Trophoblast cell (in vitro differentiated cells and primary cell): ENCODE results near the gene RBMS1.
A peak's percentile ranks its signal among the peaks of the same experiment; 100 is the strongest.

Source experiments
- DNase-seq, 2 donors: peaks; one replicate each; pipeline ENCODE4 v3.0.0-alpha.2; 2016
- H2AFZ ChIP-seq: 2 replicates; pipeline ENCODE4 v1.6.1; 2013; ENCODE audit warnings: low read length, moderate library complexity, mild to moderate bottlenecking; ENCODE audit not compliant: insufficient read depth, poor library complexity
- H2AK5ac ChIP-seq: 2 replicates; pipeline ENCODE4 v1.6.1; 2013; ENCODE audit warnings: mild to moderate bottlenecking, low read length
- H2BK120ac ChIP-seq: 2 replicates; pipeline ENCODE4 v1.6.1; 2013; ENCODE audit warnings: low read length, mild to moderate bottlenecking, moderate library complexity; ENCODE audit not compliant: insufficient read depth, poor library complexity
- H2BK12ac ChIP-seq: 2 replicates; pipeline ENCODE4 v1.6.1; 2013; ENCODE audit warnings: mild to moderate bottlenecking, low read length, moderate library complexity
- H2BK5ac ChIP-seq: 2 replicates; pipeline ENCODE4 v1.6.1; 2013; ENCODE audit warnings: low read length, low read depth, moderate library complexity, mild to moderate bottlenecking; ENCODE audit not compliant: poor library complexity
- H3K14ac ChIP-seq: 2 replicates; pipeline ENCODE4 v1.6.1; 2013; ENCODE audit warnings: mild to moderate bottlenecking, low read length
- H3K18ac ChIP-seq: 2 replicates; pipeline ENCODE4 v1.6.1; 2013; ENCODE audit warnings: mild to moderate bottlenecking, low read length
- H3K23ac ChIP-seq: 2 replicates; pipeline ENCODE4 v1.6.1; 2013; ENCODE audit warnings: low read length
- H3K27ac ChIP-seq: 2 replicates; pipeline ENCODE4 v1.5.1; 2013; ENCODE audit warnings: low read depth, mild to moderate bottlenecking, inconsistent platforms, low read length, moderate library complexity
- H3K27me3 ChIP-seq: 2 replicates; pipeline ENCODE4 v1.6.1; 2013; ENCODE audit warnings: inconsistent platforms, mild to moderate bottlenecking, low read length, moderate library complexity; ENCODE audit not compliant: insufficient read depth
- H3K36me3 ChIP-seq, 2 experiments: 1 replicate in 1 of 2; 2 replicates in 1 of 2; pipeline ENCODE4 v1.6.1; 2013; ENCODE audit warnings: low read length in 2 of 2, mild to moderate bottlenecking in 2 of 2, moderate library complexity in 1 of 2; ENCODE audit not compliant: insufficient read depth in 2 of 2, control insufficient read depth in 1 of 2
- H3K4ac ChIP-seq: 2 replicates; pipeline ENCODE4 v1.6.1; 2013; ENCODE audit warnings: low read depth, mild to moderate bottlenecking, low read length, moderate library complexity
- H3K4me1 ChIP-seq, 2 experiments: 1 replicate in 1 of 2; 2 replicates in 1 of 2; pipeline ENCODE4 v1.6.1; 2013; ENCODE audit warnings: low read length in 2 of 2, mild to moderate bottlenecking in 2 of 2, moderate library complexity in 1 of 2; ENCODE audit not compliant: insufficient read depth in 2 of 2, control insufficient read depth in 1 of 2
- H3K4me2 ChIP-seq: 2 replicates; pipeline ENCODE4 v1.6.1; 2013; ENCODE audit warnings: inconsistent platforms, mild to moderate bottlenecking, low read length, moderate library complexity
- H3K4me3 ChIP-seq: 2 replicates; pipeline ENCODE4 v1.5.1; 2013; ENCODE audit warnings: mild to moderate bottlenecking, low read depth, low read length, inconsistent platforms
- H3K79me1 ChIP-seq: one replicate; pipeline ENCODE4 v1.6.1; 2013; ENCODE audit warnings: low read length
- H3K79me2 ChIP-seq: 2 replicates; pipeline ENCODE4 v1.6.1; 2013; ENCODE audit warnings: low read length, mild to moderate bottlenecking; ENCODE audit not compliant: control insufficient read depth, insufficient read depth, poor library complexity
- H3K9ac ChIP-seq: 2 replicates; pipeline ENCODE4 v1.6.1; 2013; ENCODE audit warnings: mild to moderate bottlenecking, low read length
- H3K9me3 ChIP-seq: 2 replicates; pipeline ENCODE4 v1.6.1; 2013; ENCODE audit warnings: low read depth, mild to moderate bottlenecking, control low read depth, inconsistent platforms, low read length; ENCODE audit not compliant: insufficient read depth
- H4K12ac ChIP-seq: 2 replicates; pipeline ENCODE4 v1.6.1; 2013; ENCODE audit warnings: low read depth, mild to moderate bottlenecking, low read length, moderate library complexity
- H4K8ac ChIP-seq: 2 replicates; pipeline ENCODE4 v1.6.1; 2013; ENCODE audit warnings: low read depth, mild to moderate bottlenecking, low read length, moderate library complexity
- H4K91ac ChIP-seq: one replicate; pipeline ENCODE4 v1.6.1; 2013; ENCODE audit warnings: low read depth, mild to moderate bottlenecking, low read length, moderate library complexity
- WGBS: extraction: QIAGEN DNeasy Blood & Tissue Kit; methylation state at CpG from one replicate; pipeline ENCODE4 v1.1.7; 2013; ENCODE audit warnings: missing lambda C conversion rate; ENCODE audit not compliant: insufficient read length, insufficient coverage; ENCODE audit errors: extremely low coverage; 5-methylcytosine and 5-hydroxymethylcytosine counted together

Gene RBMS1

DNA sequence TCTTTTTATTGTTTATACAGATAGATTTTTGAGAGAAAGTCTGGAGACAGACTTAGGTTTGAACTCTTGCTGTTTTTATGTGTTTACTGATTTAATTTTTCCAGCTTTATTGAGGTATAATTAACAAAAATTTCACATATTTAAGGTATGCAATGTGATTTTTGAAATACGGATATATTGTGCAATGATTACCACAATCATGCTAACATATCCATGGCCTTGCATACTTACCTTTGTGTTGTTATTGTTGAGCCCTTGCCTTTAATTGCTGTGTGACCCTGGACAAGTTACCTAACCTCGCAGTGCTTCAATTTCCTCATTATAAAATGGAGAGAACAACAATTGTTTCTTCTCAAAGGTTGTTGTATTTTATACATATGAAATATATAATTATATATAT lies 13.9 kb upstream of the RBMS1 start:
- peaks cover 6 to 13% of the 10 kb centered on the region in 2 experiments for H3K4me1 ChIP-seq
- H3K27me3 ChIP-seq = no peaks in the 10 kb centered on the region
- no peak overlapping the region for H3K9ac ChIP-seq
- H2BK5ac ChIP-seq = no peak overlapping the region
- H3K4me3 ChIP-seq = no peak overlapping the region
- H3K4ac ChIP-seq = no peak overlapping the region
- H2AFZ ChIP-seq = no peak overlapping the region
- H2BK12ac ChIP-seq = no peak overlapping the region
- H3K79me2 ChIP-seq = peaks cover 2% of the 10 kb centered on the region
- no peak overlapping the region for H2AK5ac ChIP-seq
- H4K8ac ChIP-seq = no peak overlapping the region
- H2BK120ac ChIP-seq = no peak overlapping the region
- no peak overlapping the region for H3K4me2 ChIP-seq
- no peaks in the 10 kb centered on the region for H3K36me3 ChIP-seq
- H3K18ac ChIP-seq = no peak overlapping the region
- no peak overlapping the region for H3K23ac ChIP-seq
- H4K91ac ChIP-seq = no peak overlapping the region
- DNase-seq = no peak
- peaks cover 24% of the 10 kb centered on the region for H3K79me1 ChIP-seq
- H3K9me3 ChIP-seq = no peaks in the 10 kb centered on the region
- H4K12ac ChIP-seq = no peak overlapping the region
- H3K14ac ChIP-seq = no peak overlapping the region
- no peak overlapping the region for H3K27ac ChIP-seq
- WGBS = no CpG with 5 or more reads among the region's 2 CpGs

DNA sequence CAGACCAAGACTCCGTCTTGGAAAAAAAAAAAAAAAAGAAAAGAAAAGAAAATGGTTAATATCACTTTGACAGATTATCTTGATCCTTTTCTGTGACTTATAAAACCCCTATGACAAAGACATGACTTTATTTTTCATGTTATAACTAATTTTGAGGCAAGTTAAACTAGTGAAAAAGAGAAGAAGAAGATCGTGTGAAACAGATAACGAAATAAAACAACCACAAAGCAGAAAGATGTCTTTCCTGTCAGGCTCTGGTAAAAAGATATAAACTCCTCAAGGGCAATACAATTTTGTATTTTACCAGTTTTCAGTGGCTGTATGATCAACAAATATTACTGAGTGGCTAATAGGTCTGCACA lies 13.4 kb upstream of the RBMS1 start:
- Histone ChIP-seq H4K12ac (no peak overlapping the region), H2BK120ac (no peak overlapping the region), H2AK5ac (peak overlapping the region; percentile 69), H2BK12ac (no peak overlapping the region), H2AFZ (no peak overlapping the region), H3K23ac (no peak overlapping the region), H3K4me1 (peaks cover 6 to 11% of the 10 kb centered on the region in 2 experiments), H3K36me3 (no peaks in the 10 kb centered on the region), H3K27me3 (no peaks in the 10 kb centered on the region), H3K9ac (no peak overlapping the region), H3K27ac (no peak overlapping the region), H3K79me2 (peaks cover 2% of the 10 kb centered on the region), H3K4ac (no peak overlapping the region), H3K4me3 (no peak overlapping the region), H3K14ac (no peak overlapping the region), H3K18ac (no peak overlapping the region), H3K79me1 (peaks cover 22% of the 10 kb centered on the region), H2BK5ac (no peak overlapping the region), H3K4me2 (no peak overlapping the region), H3K9me3 (no peaks in the 10 kb centered on the region), H4K91ac (peak overlapping the region; percentile 62), H4K8ac (no peak overlapping the region)
- DNase-seq = no peak
- no CpG with 5 or more reads among the region's 3 CpGs for WGBS

DNA sequence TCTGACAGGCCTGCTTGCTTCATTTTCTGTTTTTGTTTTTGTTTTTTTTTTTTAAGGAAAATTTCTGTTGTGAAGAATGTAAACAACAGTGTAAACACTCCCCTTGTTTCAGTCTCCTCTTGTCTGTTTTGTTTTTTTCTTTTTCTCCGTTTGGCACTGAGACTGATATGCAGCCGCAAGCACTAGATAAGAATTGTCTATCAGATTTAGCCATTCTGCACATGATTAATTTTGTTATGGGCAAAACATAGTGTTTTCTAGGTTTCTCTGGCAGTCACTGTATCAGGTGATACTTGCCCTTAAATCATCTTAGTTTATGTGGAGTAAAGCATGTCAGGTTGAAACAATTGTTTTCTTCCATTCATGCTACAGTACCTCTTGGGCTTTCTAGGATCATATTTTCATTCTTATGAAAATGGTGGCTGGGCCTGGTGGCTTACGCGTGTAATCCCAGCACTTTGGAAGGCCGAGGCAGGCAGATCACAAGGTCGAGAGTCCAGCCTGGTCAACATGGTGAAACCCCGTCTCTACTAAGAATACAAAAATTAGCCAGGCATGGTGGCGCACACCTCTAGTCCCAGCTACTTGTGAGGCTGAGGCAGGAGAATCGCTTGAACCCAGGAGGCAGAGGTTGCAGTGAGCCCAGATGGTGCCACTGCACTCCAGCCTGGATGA lies 12.9 kb upstream of the RBMS1 start:
- H3K4me1 ChIP-seq = peaks cover 6 to 11% of the 10 kb centered on the region in 2 experiments
- H2BK5ac ChIP-seq = peak overlapping the region; percentile 63
- no peak overlapping the region for H2AFZ ChIP-seq
- peak overlapping the region; percentile 93 for H2BK120ac ChIP-seq
- peak overlapping the region; percentile 69 for H2AK5ac ChIP-seq
- no peak overlapping the region for H3K4me3 ChIP-seq
- no peak overlapping the region for H3K4me2 ChIP-seq
- no peak overlapping the region for H3K14ac ChIP-seq
- H3K9ac ChIP-seq = no peak overlapping the region
- peak overlapping the region; percentile 89 for H2BK12ac ChIP-seq
- no peak overlapping the region for H4K12ac ChIP-seq
- H3K18ac ChIP-seq = peak overlapping the region; percentile 59
- H3K23ac ChIP-seq = no peak overlapping the region
- peaks cover 22% of the 10 kb centered on the region for H3K79me1 ChIP-seq
- no peaks in the 10 kb centered on the region for H3K36me3 ChIP-seq
- WGBS = no CpG with 5 or more reads among the region's 9 CpGs
- H4K8ac ChIP-seq = peak overlapping the region; percentile 28
- H3K27me3 ChIP-seq = no peaks in the 10 kb centered on the region
- no peak overlapping the region for H3K27ac ChIP-seq
- no peaks in the 10 kb centered on the region for H3K9me3 ChIP-seq
- H3K79me2 ChIP-seq = peaks cover 2% of the 10 kb centered on the region
- peak overlapping the region; percentile 62 for H4K91ac ChIP-seq
- H3K4ac ChIP-seq = no peak overlapping the region
- no peak for DNase-seq

DNA sequence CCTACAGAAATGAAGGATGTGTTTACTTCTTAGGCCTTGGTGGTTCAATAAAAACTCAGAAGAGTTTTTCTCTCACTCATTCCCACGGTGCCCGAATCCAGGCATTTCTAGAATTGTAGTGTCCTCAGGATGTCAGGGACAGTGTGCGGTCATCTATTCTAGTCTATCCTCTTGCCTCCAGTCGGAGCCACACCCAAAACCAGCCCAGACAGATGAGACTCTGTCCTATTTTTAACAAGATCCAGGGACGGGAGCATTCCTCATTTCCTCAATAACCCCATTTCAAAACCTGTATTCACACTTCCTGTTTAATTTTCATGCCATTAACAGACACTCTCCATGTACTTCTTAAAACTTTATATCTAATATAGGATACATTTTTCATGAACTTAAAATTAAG lies 11.6 kb upstream of the RBMS1 start:
- Histone ChIP-seq H4K8ac (no peak overlapping the region), H3K4me1 (peaks cover 4 to 9% of the 10 kb centered on the region in 2 experiments), H2BK5ac (no peak overlapping the region), H4K12ac (no peak overlapping the region), H3K18ac (no peak overlapping the region), H3K27ac (peak overlapping the region; percentile 47), H3K23ac (no peak overlapping the region), H3K14ac (no peak overlapping the region), H3K9ac (no peak overlapping the region), H2AK5ac (no peak overlapping the region), H3K27me3 (no peaks in the 10 kb centered on the region), H2AFZ (no peak overlapping the region), H3K79me2 (peaks cover 2% of the 10 kb centered on the region), H3K4me3 (no peak overlapping the region), H3K79me1 (peaks cover 15% of the 10 kb centered on the region), H4K91ac (no peak overlapping the region), H2BK120ac (no peak overlapping the region), H3K36me3 (no peaks in the 10 kb centered on the region), H2BK12ac (no peak overlapping the region), H3K9me3 (no peaks in the 10 kb centered on the region), H3K4ac (no peak overlapping the region), H3K4me2 (no peak overlapping the region)
- no CpG with 5 or more reads among the region's 5 CpGs for WGBS
- DNase-seq = no peak
